Activated CD8-positive, alpha-beta T cell treated with anti-CD3 and anti-CD28 coated beads for 36 hours (primary cell): ENCODE data around the gene AGBL1. TPM values are rescaled to one million over a fixed set of nuclear protein-coding genes. Genes with fewer than 3 reads are reported as not detected.

Experiments
- ATAC-seq: fragments of 200-7000 bp; cut with Tn5 transposase; one replicate; pipeline ENCODE4 v1.10.0; 2021; ENCODE audit warnings: mild to moderate bottlenecking, moderate library complexity
- CTCF ChIA-PET: fragments of 350-600 bp; sonication (Branson Sonifier 250); formaldehyde crosslinking; loops from one replicate; lab custom pipeline; 2021; ENCODE audit warnings: antibody characterized with exemption; lab: Charles Lee
- POLR2A ChIA-PET: fragments of 350-600 bp; sonication (Branson Sonifier 250); formaldehyde crosslinking; loops from one replicate; lab custom pipeline; 2021; ENCODE audit warnings: antibody characterized with exemption; lab: Charles Lee
- DNase-seq: peaks from one replicate; pipeline ENCODE4 v3.0.0-alpha.2; 2020
- H3K27ac Mint-ChIP-seq: one replicate; pipeline ENCODE4 v1.8.0; 2021; ENCODE audit warnings: mild to moderate bottlenecking, mixed read lengths
- H3K27me3 Mint-ChIP-seq: one replicate; pipeline ENCODE4 v1.8.0; 2021; ENCODE audit warnings: mixed read lengths
- H3K36me3 Mint-ChIP-seq: one replicate; pipeline ENCODE4 v1.8.0; 2021; ENCODE audit warnings: low read depth, mixed read lengths
- H3K4me1 Mint-ChIP-seq: one replicate; pipeline ENCODE4 v1.8.0; 2021; ENCODE audit warnings: low read depth, mixed read lengths
- H3K4me3 Mint-ChIP-seq: one replicate; pipeline ENCODE4 v1.8.0; 2021; ENCODE audit warnings: mild to moderate bottlenecking, moderate library complexity, mixed read lengths
- H3K9me3 Mint-ChIP-seq: one replicate; pipeline ENCODE4 v1.8.0; 2021; ENCODE audit warnings: mixed read lengths
- CTCF ChIP-seq: fragments of 200-600 bp; IDR thresholded peaks from one replicate; pipeline ENCODE4 v1.8.0; 2022; ENCODE audit warnings: antibody characterized with exemption, mild to moderate bottlenecking
- intact Hi-C: fragments of 100-400 bp; cut with micrococcal nuclease; formaldehyde crosslinking; loops from one replicate; pipeline ENCODE4 v1.10.0; 2022
- total RNA-seq, 2 experiments: library from RNA; stranded (reverse); gene quantifications; one replicate each; pipeline ENCODE4 v1.2.3, GENCODE V29; 2021

Gene AGBL1
- total RNA-seq, 2 experiments from 2014 or later: not detected

- Mint-ChIP-seq H3K4me1 (no peaks in the 10 kb centered on the region), H3K9me3 (peaks cover 7% of the 10 kb centered on the region), H3K27ac (no peak overlapping the region), H3K27me3 (no peaks in the 10 kb centered on the region), H3K36me3 (no peaks in the 10 kb centered on the region), H3K4me3 (no peak overlapping the region)
- TF ChIP-seq CTCF: no peak
- ATAC-seq (no peak), DNase-seq (no peak)
- ChIA-PET POLR2A (no interaction called here), CTCF (no interaction called here)
- intact Hi-C loops: no loop called here
Measured at GRCh38 chr15:86588413-86588812, 508.7 kb downstream of the AGBL1 start.

- no peak overlapping the region for H3K27ac Mint-ChIP-seq
- no peak for DNase-seq
- no peak for TF ChIP-seq CTCF
- peaks cover 7% of the 10 kb centered on the region for H3K9me3 Mint-ChIP-seq
- H3K4me1 Mint-ChIP-seq: no peaks in the 10 kb centered on the region
- H3K4me3 Mint-ChIP-seq: no peak overlapping the region
- H3K36me3 Mint-ChIP-seq: no peaks in the 10 kb centered on the region
- ChIA-PET CTCF (no interaction called here), POLR2A (no interaction called here)
- intact Hi-C loops: no loop called here
- ATAC-seq: no peak
- no peaks in the 10 kb centered on the region for H3K27me3 Mint-ChIP-seq
Measured at GRCh38 chr15:86590461-86590860, 510.8 kb downstream of the AGBL1 start.

GRCh38 chr15:86591158-86591557 is 511.5 kb downstream of the AGBL1 start:
- peaks cover 7% of the 10 kb centered on the region for H3K9me3 Mint-ChIP-seq
- no peak overlapping the region for H3K27ac Mint-ChIP-seq
- no peaks in the 10 kb centered on the region for H3K4me1 Mint-ChIP-seq
- no peak overlapping the region for H3K4me3 Mint-ChIP-seq
- no peaks in the 10 kb centered on the region for H3K36me3 Mint-ChIP-seq
- ChIA-PET POLR2A (no interaction called here), CTCF (no interaction called here)
- no peak for DNase-seq
- TF ChIP-seq CTCF: no peak
- intact Hi-C loops: no loop called here
- ATAC-seq: no peak
- H3K27me3 Mint-ChIP-seq: no peaks in the 10 kb centered on the region

GRCh38 chr15:86591994-86592735 is 512.5 kb downstream of the AGBL1 start:
- no peaks in the 10 kb centered on the region for H3K4me1 Mint-ChIP-seq
- H3K36me3 Mint-ChIP-seq: no peaks in the 10 kb centered on the region
- H3K27ac Mint-ChIP-seq: no peak overlapping the region
- no peak for TF ChIP-seq CTCF
- POLR2A ChIA-PET: no interaction called here
- H3K9me3 Mint-ChIP-seq: peaks cover 7% of the 10 kb centered on the region
- DNase-seq: no peak
- H3K27me3 Mint-ChIP-seq: no peaks in the 10 kb centered on the region
- H3K4me3 Mint-ChIP-seq: no peak overlapping the region
- intact Hi-C loops: no loop called here
- CTCF ChIA-PET: no interaction called here
- no peak for ATAC-seq

- H3K27ac Mint-ChIP-seq: no peak overlapping the region
- TF ChIP-seq CTCF: no peak
- ChIA-PET CTCF (no interaction called here), POLR2A (no interaction called here)
- intact Hi-C loops: no loop called here
- no peaks in the 10 kb centered on the region for H3K36me3 Mint-ChIP-seq
- DNase-seq: no peak
- no peak overlapping the region for H3K4me3 Mint-ChIP-seq
- H3K9me3 Mint-ChIP-seq: peaks cover 4% of the 10 kb centered on the region
- no peaks in the 10 kb centered on the region for H3K4me1 Mint-ChIP-seq
- no peak for ATAC-seq
- H3K27me3 Mint-ChIP-seq: no peaks in the 10 kb centered on the region
Measured at GRCh38 chr15:86595741-86596140, 516.1 kb downstream of the AGBL1 start.
